A204.1 (cell line): ENCODE measurements around the gene NKIRAS1.
"Not testable (repeated sequence)": the region's sequence is repeated elsewhere in the genome, so short reads cannot be mapped to it uniquely, and the experiment has no call there.

Experiments
- FAIRE-seq: peaks from 2 replicates; lab custom pipeline; 2012; peaks lifted over from hg19 to GRCh38; lab: Jason Lieb, UNC

The NKIRAS1 gene

GRCh38 chr3:23938688-23939087 is 21.9 kb upstream of the NKIRAS1 start:
- FAIRE-seq = no peak

- no peak for FAIRE-seq
Measured at GRCh38 chr3:23937296-23937695, 20.5 kb upstream of the NKIRAS1 start.

GRCh38 chr3:23934253-23934652 is 17.5 kb upstream of the NKIRAS1 start:
- FAIRE-seq = no peak

- FAIRE-seq = no peak
Measured at GRCh38 chr3:23932571-23932970, 15.8 kb upstream of the NKIRAS1 start.

- FAIRE-seq = no peak
Measured at GRCh38 chr3:23931597-23931996, 14.8 kb upstream of the NKIRAS1 start.

GRCh38 chr3:23928524-23928923 is 11.7 kb upstream of the NKIRAS1 start:
- FAIRE-seq = no peak

GRCh38 chr3:23926736-23927135 is 9.9 kb upstream of the NKIRAS1 start:
- FAIRE-seq = no peak

- no peak for FAIRE-seq
Measured at GRCh38 chr3:23926246-23926645, 9.5 kb upstream of the NKIRAS1 start.

- no peak for FAIRE-seq
Measured at GRCh38 chr3:23923786-23924185, 7.0 kb upstream of the NKIRAS1 start.

- FAIRE-seq = no peak
Measured at GRCh38 chr3:23921052-23921511, 4.3 kb upstream of the NKIRAS1 start.

- no peak for FAIRE-seq
Measured at GRCh38 chr3:23920151-23920655, 3.4 kb upstream of the NKIRAS1 start.

- no peak for FAIRE-seq
Measured at GRCh38 chr3:23919628-23920027, 2.8 kb upstream of the NKIRAS1 start.

GRCh38 chr3:23918331-23918730 is 1.5 kb upstream of the NKIRAS1 start:
- FAIRE-seq = not testable (repeated sequence)

GRCh38 chr3:23917679-23918303 is 1.0 kb upstream of the NKIRAS1 start:
- FAIRE-seq = not testable (repeated sequence)

- FAIRE-seq = no peak
Measured at GRCh38 chr3:23916152-23916885, 471 bp downstream of the NKIRAS1 start.

- no peak for FAIRE-seq
Measured at GRCh38 chr3:23915537-23916108, 1.2 kb downstream of the NKIRAS1 start.

- FAIRE-seq = no peak
Measured at GRCh38 chr3:23913873-23914743, 2.7 kb downstream of the NKIRAS1 start.

GRCh38 chr3:23913182-23913581 is 3.6 kb downstream of the NKIRAS1 start:
- FAIRE-seq = no peak

GRCh38 chr3:23912335-23912734 is 4.5 kb downstream of the NKIRAS1 start:
- not testable (repeated sequence) for FAIRE-seq

- FAIRE-seq = no peak
Measured at GRCh38 chr3:23911397-23911796, 5.4 kb downstream of the NKIRAS1 start.

GRCh38 chr3:23909341-23909740 is 7.4 kb downstream of the NKIRAS1 start:
- FAIRE-seq = no peak

GRCh38 chr3:23904545-23904944 is 12.2 kb downstream of the NKIRAS1 start:
- FAIRE-seq = no peak
